Sigmoid colon (tissue), 4 donors: Measurements from ENCODE around the gene CHP1.
"Not testable (repeated sequence)": the region's sequence is repeated elsewhere in the genome, so short reads cannot be mapped to it uniquely, and the experiment has no call there.

Experiments used
- POLR2A ChIP-seq, 2 donors: fragments of 450-650 bp; IDR thresholded peaks; one replicate each; pipeline ENCODE4 v1.6.1; 2016; ENCODE audit warnings: antibody characterized with exemption in 2 of 2, mild to moderate bottlenecking in 2 of 2, moderate library complexity in 2 of 2
- POLR2AphosphoS5 ChIP-seq, 4 donors: sonication (generic); formaldehyde crosslinking; IDR thresholded peaks; one replicate each; pipeline ENCODE4 v1.6.1; 2017; ENCODE audit warnings: antibody characterized with exemption in 4 of 4
- TF ChIP-seq, protein P1 (sequence below), 4 experiments: fragments of 450-650 bp in 3 of 4; fragments of 200-600 bp in 1 of 4; IDR thresholded peaks; one replicate each; pipeline ENCODE4 v1.5.1; 2016 to 2019; ENCODE audit warnings: antibody characterized with exemption in 4 of 4, mild to moderate bottlenecking in 3 of 4, moderate library complexity in 2 of 4

DNA sequence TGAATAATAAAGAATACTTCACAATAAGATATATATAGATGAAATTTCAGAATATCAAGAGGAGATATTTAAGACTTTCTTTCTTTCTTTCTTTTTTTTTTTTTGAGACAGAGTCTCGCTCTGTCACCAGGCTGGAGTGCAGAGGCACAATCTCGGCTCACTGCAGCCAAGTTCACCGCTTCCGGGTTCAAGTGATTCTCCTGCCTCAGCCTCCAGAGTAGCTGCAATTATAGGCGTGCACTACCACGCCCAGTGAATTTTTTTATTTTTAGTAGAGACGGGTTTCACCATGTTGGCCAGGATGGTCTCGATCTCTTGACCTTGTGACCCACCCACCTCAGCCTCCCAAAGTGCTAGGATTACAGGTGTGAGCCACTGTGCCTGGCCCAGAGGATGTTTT is 19.7 kb downstream of the CHP1 start:
- TF ChIP-seq, protein P1, sequence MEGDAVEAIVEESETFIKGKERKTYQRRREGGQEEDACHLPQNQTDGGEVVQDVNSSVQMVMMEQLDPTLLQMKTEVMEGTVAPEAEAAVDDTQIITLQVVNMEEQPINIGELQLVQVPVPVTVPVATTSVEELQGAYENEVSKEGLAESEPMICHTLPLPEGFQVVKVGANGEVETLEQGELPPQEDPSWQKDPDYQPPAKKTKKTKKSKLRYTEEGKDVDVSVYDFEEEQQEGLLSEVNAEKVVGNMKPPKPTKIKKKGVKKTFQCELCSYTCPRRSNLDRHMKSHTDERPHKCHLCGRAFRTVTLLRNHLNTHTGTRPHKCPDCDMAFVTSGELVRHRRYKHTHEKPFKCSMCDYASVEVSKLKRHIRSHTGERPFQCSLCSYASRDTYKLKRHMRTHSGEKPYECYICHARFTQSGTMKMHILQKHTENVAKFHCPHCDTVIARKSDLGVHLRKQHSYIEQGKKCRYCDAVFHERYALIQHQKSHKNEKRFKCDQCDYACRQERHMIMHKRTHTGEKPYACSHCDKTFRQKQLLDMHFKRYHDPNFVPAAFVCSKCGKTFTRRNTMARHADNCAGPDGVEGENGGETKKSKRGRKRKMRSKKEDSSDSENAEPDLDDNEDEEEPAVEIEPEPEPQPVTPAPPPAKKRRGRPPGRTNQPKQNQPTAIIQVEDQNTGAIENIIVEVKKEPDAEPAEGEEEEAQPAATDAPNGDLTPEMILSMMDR (IDR thresholded peaks at IDR 0.05) = not testable (repeated sequence)
- TF ChIP-seq POLR2A, POLR2AphosphoS5 (IDR thresholded peaks at IDR 0.05): not testable (repeated sequence)
